Natural killer cell (primary cell): ENCODE data around the gene GSAP. TPM values are rescaled to one million over a fixed set of nuclear protein-coding genes. Genes with fewer than 3 reads are reported as not detected.

Source experiments
- ATAC-seq, 3 donors: fragments of 150-1000 bp in 2 of 3; fragments of 200-7000 bp in 1 of 3; cut with Tn5 transposase; 1 replicate in 1 of 3; 2 replicates in 2 of 3; pipeline ENCODE4 v1.10.0; 2021; ENCODE audit warnings: mild to moderate bottlenecking in 2 of 3, moderate library complexity in 2 of 3
- DNase-seq, 2 donors: peaks; one replicate each; pipeline versions ENCODE4 v3.0.0 to v3.0.0-alpha.2; 2013 to 2021; ENCODE audit warnings: mixed read lengths in 1 of 2
- H3K27ac ChIP-seq: one replicate; pipeline ENCODE4 v1.5.1; 2013; ENCODE audit warnings: mild to moderate bottlenecking, low read length
- H3K27me3 ChIP-seq: one replicate; pipeline ENCODE4 v1.6.1; 2013; ENCODE audit warnings: low read length; ENCODE audit not compliant: control insufficient read depth, insufficient read depth
- H3K36me3 ChIP-seq: one replicate; pipeline ENCODE4 v1.6.1; 2013; ENCODE audit warnings: low read length; ENCODE audit not compliant: control insufficient read depth, insufficient read depth
- H3K4me1 ChIP-seq: one replicate; pipeline ENCODE4 v1.6.1; 2013; ENCODE audit warnings: low read length; ENCODE audit not compliant: control insufficient read depth, insufficient read depth
- H3K4me3 ChIP-seq: one replicate; pipeline ENCODE4 v1.5.1; 2013; ENCODE audit warnings: low read length
- H3K9me3 ChIP-seq: one replicate; pipeline ENCODE4 v1.6.1; 2013; ENCODE audit warnings: low read length; ENCODE audit not compliant: control insufficient read depth, insufficient read depth
- H3K27ac Mint-ChIP-seq, 2 donors: one replicate each; pipeline ENCODE4 v1.8.0; 2022; ENCODE audit warnings: mild to moderate bottlenecking in 2 of 2, mixed read lengths in 2 of 2, moderate library complexity in 1 of 2
- H3K27me3 Mint-ChIP-seq, 2 donors: one replicate each; pipeline ENCODE4 v1.8.0; 2022; ENCODE audit warnings: low read depth in 2 of 2, mixed read lengths in 2 of 2
- H3K36me3 Mint-ChIP-seq: one replicate; pipeline ENCODE4 v1.8.0; 2022; ENCODE audit warnings: mixed read lengths
- H3K4me1 Mint-ChIP-seq, 2 donors: one replicate each; pipeline ENCODE4 v1.8.0; 2022; ENCODE audit warnings: mixed read lengths in 2 of 2
- H3K4me3 Mint-ChIP-seq: one replicate; pipeline ENCODE4 v1.8.0; 2022; ENCODE audit warnings: mild to moderate bottlenecking, moderate library complexity, mixed read lengths
- H3K9me3 Mint-ChIP-seq, 2 donors: one replicate each; pipeline ENCODE4 v1.8.0; 2022; ENCODE audit warnings: mixed read lengths in 2 of 2
- WGBS: methylation state at CpG from one replicate; pipeline ENCODE4 v1.1.7; 2013; ENCODE audit warnings: missing lambda C conversion rate; ENCODE audit not compliant: insufficient coverage; 5-methylcytosine and 5-hydroxymethylcytosine counted together
- intact Hi-C: fragments of 100-400 bp; cut with micrococcal nuclease; formaldehyde crosslinking; loops from one replicate; pipeline ENCODE4 v1.14.2; 2022
- total RNA-seq, 4 donors: library from RNA; stranded (reverse); fragments of 120-200 nt in 1 of 4; gene quantifications; one replicate each; pipeline versions ENCODE4 v1.2.3 to v1.2.4, GENCODE V29; 2013 to 2022
- TF ChIP-seq, protein P1 (sequence below): fragments of 200-600 bp; IDR thresholded peaks from one replicate; pipeline ENCODE4 v1.8.0; 2022; ENCODE audit warnings: antibody characterized with exemption

GSAP gene
- total RNA-seq, 3 donors from 2014 or later (not counting 1 experiment from before 2014, with no cell fraction given), result 202 to 302 (median 301) TPM

DNA sequence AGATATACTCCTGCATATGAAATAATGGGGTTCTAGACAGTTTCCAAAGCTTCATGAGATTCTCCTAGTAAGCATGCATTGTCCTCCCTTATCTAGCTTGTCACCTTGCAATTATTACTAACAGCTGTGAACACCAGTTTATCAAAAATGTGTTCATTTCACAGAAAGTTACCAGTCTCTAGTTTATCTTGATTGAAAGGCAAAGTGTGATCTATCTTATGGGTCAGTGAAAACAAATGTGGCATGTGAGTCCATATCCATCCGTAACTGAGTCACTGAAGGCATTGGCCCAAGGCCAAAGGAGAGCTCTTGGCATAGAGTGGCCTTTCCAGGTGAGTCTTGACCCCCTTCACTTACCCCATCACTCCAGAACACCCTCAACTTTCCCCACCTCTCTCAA lies 53.2 kb downstream of the GSAP start:
- Mint-ChIP-seq H3K4me1 (peaks cover 69 to 72% of the 10 kb centered on the region in 2 donors), H3K27ac (peak overlapping the region; percentile 85 to 97), H3K27me3 (no peaks in the 10 kb centered on the region), H3K4me3 (peak overlapping the region; percentile 92), H3K9me3 (peaks cover 0 to 5% of the 10 kb centered on the region in 2 donors), H3K36me3 (peaks cover 39% of the 10 kb centered on the region)
- Histone ChIP-seq H3K27ac (peak overlapping the region; percentile 47), H3K9me3 (no peaks in the 10 kb centered on the region), H3K36me3 (peaks cover 31% of the 10 kb centered on the region), H3K4me1 (peaks cover 15% of the 10 kb centered on the region), H3K27me3 (no peaks in the 10 kb centered on the region), H3K4me3 (no peak overlapping the region)
- TF ChIP-seq, protein P1, sequence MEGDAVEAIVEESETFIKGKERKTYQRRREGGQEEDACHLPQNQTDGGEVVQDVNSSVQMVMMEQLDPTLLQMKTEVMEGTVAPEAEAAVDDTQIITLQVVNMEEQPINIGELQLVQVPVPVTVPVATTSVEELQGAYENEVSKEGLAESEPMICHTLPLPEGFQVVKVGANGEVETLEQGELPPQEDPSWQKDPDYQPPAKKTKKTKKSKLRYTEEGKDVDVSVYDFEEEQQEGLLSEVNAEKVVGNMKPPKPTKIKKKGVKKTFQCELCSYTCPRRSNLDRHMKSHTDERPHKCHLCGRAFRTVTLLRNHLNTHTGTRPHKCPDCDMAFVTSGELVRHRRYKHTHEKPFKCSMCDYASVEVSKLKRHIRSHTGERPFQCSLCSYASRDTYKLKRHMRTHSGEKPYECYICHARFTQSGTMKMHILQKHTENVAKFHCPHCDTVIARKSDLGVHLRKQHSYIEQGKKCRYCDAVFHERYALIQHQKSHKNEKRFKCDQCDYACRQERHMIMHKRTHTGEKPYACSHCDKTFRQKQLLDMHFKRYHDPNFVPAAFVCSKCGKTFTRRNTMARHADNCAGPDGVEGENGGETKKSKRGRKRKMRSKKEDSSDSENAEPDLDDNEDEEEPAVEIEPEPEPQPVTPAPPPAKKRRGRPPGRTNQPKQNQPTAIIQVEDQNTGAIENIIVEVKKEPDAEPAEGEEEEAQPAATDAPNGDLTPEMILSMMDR, result no peak
- no peak for DNase-seq
- intact Hi-C loops, result no loop called here
- WGBS, result 63% methylated on average over 1 of the region's 1 CpG
- peak; percentile 41 to 51 (median 41) for ATAC-seq

DNA sequence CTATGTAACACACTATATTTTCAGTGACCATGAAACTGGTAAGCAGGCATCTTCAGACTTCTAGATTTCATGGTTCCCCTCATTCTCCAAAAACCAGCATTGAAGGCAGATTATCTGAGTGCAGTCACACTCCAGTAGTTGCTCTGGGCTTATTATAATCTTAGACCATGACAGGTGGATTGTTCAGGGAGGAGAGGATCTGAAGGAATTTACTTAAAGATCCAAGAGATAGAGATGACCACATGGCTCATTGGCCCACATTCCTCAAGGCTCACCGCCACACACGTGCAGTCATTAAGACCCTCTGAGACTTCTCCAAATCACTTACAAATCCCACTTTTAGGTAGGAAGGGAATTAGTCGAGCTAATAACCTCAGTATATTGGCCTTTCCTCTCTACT lies 55.2 kb downstream of the GSAP start:
- 100% methylated on average over 2 of the region's 3 CpGs for WGBS
- Histone ChIP-seq H3K4me1 (peaks cover 16% of the 10 kb centered on the region), H3K4me3 (no peak overlapping the region), H3K36me3 (peaks cover 35% of the 10 kb centered on the region), H3K27ac (no peak overlapping the region), H3K9me3 (no peaks in the 10 kb centered on the region), H3K27me3 (no peaks in the 10 kb centered on the region)
- peak overlapping the region; percentile 56 to 97 for H3K27ac Mint-ChIP-seq
- TF ChIP-seq, protein P1, result no peak
- intact Hi-C loops, result no loop called here
- H3K27me3 Mint-ChIP-seq, result no peaks in the 10 kb centered on the region
- no peak for DNase-seq
- peak overlapping the region; percentile 64 for H3K4me3 Mint-ChIP-seq
- H3K9me3 Mint-ChIP-seq, result no peaks in the 10 kb centered on the region
- ATAC-seq, result no peak
- peaks cover 35% of the 10 kb centered on the region for H3K36me3 Mint-ChIP-seq
- peaks cover 65 to 73% of the 10 kb centered on the region in 2 donors for H3K4me1 Mint-ChIP-seq

DNA sequence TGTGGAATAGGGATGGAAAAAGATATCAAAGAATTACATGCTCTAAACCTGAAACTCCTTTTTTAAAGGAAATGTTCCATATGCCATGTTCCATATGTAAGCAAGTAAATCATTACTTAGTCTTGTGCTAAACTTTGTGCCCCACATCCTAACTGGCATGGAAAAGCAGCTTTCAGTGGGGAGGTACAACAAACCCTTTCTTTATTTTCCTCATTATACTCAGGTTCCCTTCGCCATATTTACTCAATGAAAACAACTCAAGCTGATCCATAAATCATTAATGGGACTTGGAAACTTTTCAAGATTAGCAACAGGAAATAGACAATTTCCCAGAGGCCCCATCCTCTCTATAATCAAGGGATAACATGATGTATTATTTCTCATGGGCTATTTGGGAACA lies 56.0 kb downstream of the GSAP start:
- TF ChIP-seq, protein P1, result no peak
- Histone ChIP-seq H3K27ac (no peak overlapping the region), H3K27me3 (no peaks in the 10 kb centered on the region), H3K9me3 (no peaks in the 10 kb centered on the region), H3K4me1 (peaks cover 24% of the 10 kb centered on the region), H3K4me3 (no peak overlapping the region), H3K36me3 (peaks cover 36% of the 10 kb centered on the region)
- H3K27ac Mint-ChIP-seq, result peak overlapping the region; percentile 56 to 97
- H3K4me3 Mint-ChIP-seq, result peak overlapping the region; percentile 64
- 91% methylated on average over 1 of the region's 1 CpG for WGBS
- intact Hi-C loops, result no loop called here
- DNase-seq, result no peak
- H3K27me3 Mint-ChIP-seq, result no peaks in the 10 kb centered on the region
- peaks cover 65 to 71% of the 10 kb centered on the region in 2 donors for H3K4me1 Mint-ChIP-seq
- H3K9me3 Mint-ChIP-seq, result no peaks in the 10 kb centered on the region
- H3K36me3 Mint-ChIP-seq, result peaks cover 33% of the 10 kb centered on the region
- no peak for ATAC-seq

DNA sequence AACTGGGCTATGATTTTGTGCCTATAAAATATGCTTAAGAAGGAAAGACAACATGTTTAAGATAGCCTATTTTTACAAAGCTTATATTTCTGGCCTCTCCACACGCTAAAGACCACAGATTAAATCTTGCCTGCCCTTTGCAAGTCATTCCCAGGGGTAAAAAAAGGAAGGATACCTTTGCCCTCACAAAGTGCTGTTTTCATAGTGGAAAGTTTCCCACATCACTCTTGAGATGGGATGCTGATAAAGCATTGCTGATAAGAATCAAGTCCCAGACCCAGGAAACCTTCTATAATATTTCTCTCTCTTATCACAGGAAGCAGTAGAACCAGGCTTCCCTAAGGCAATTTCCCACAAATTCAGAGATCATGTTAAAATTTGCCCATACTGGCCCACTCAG lies 56.5 kb downstream of the GSAP start:
- H3K36me3 ChIP-seq, result peaks cover 40% of the 10 kb centered on the region
- Mint-ChIP-seq H3K27me3 (no peaks in the 10 kb centered on the region), H3K4me1 (peaks cover 70 to 73% of the 10 kb centered on the region in 2 donors), H3K27ac (peak overlapping the region; percentile 56 to 97), H3K4me3 (peak overlapping the region; percentile 64), H3K9me3 (no peaks in the 10 kb centered on the region), H3K36me3 (peaks cover 33% of the 10 kb centered on the region)
- intact Hi-C loops, result no loop called here
- DNase-seq, result no peak
- H3K27me3 ChIP-seq, result no peaks in the 10 kb centered on the region
- peaks cover 24% of the 10 kb centered on the region for H3K4me1 ChIP-seq
- no peaks in the 10 kb centered on the region for H3K9me3 ChIP-seq
- WGBS, result no CpG with 5 or more reads among the region's 1 CpG
- no peak overlapping the region for H3K4me3 ChIP-seq
- no peak overlapping the region for H3K27ac ChIP-seq
- TF ChIP-seq, protein P1, result no peak
- no peak for ATAC-seq
